ENCODE results near the gene MTHFD2L.

The MTHFD2L gene

DNA sequence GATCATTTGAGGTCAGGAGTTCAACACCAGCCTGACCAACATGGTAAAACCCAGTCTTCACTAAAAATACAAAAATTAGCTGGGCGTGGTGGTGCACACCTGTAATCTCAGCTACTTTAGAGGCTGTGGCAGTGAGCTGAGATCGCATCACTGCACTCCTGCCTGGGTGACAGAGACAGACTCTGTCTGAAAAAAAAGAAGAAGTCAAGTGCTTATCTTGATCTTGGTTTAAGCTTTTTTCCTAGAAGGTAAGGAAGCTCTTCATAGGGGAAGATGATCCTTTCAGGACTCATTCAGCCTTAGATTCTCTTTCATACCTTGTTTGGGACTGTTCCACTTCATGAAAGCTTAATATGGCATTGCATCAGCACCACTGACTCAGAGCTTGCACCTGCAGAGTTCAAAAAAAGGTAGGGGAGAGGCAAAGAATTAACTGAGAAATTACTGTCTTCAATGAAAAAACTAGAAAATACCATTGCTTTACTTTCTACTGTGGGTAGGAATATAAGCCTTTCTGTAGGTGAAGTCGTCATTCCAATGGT is 79.6 kb downstream of the MTHFD2L start:
- Histone ChIP-seq H3K4me1 (ENCODE audit: control insufficient read depth, insufficient read depth, low read length) (no peaks in the 10 kb centered on the region), H3K27ac (ENCODE audit: extremely low read depth, low read depth, low read length) (no peak overlapping the region), H3K9me3 (ENCODE audit: control insufficient read depth, insufficient read depth, low read depth, low read length) (no peaks in the 10 kb centered on the region), H3K4me3 (ENCODE audit: low read depth, low read length) (no peak overlapping the region), H3K36me3 (ENCODE audit: control insufficient read depth in 2 of 2, insufficient read depth in 1 of 2, low read length in 2 of 2) (no peaks in the 10 kb centered on the region)
- POLR2A ChIA-PET: no interaction called here
- CTCF ChIA-PET: no interaction called here
- TF ChIP-seq ZFP37 (tag by site-specific recombination; IDR thresholded peaks at IDR 0.05) (no peak), ZBTB8A (tag by site-specific recombination; IDR thresholded peaks at IDR 0.05) (no peak), ZNF175 (tag by site-specific recombination; IDR thresholded peaks at IDR 0.05) (no peak), ZNF10 (tag by site-specific recombination; IDR thresholded peaks at IDR 0.05) (no peak), MZF1 (tag by site-specific recombination; IDR thresholded peaks at IDR 0.05; ENCODE audit: borderline replicate concordance) (no peak), YY1 (tag by site-specific recombination; IDR thresholded peaks at IDR 0.05) (no peak)
- TF ChIP-seq, protein P1, sequence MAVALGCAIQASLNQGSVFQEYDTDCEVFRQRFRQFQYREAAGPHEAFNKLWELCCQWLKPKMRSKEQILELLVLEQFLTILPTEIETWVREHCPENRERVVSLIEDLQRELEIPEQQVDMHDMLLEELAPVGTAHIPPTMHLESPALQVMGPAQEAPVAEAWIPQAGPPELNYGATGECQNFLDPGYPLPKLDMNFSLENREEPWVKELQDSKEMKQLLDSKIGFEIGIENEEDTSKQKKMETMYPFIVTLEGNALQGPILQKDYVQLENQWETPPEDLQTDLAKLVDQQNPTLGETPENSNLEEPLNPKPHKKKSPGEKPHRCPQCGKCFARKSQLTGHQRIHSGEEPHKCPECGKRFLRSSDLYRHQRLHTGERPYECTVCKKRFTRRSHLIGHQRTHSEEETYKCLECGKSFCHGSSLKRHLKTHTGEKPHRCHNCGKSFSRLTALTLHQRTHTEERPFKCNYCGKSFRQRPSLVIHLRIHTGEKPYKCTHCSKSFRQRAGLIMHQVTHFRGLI (tag by site-specific recombination; IDR thresholded peaks at IDR 0.05): no peak
- TF ChIP-seq, protein P2, sequence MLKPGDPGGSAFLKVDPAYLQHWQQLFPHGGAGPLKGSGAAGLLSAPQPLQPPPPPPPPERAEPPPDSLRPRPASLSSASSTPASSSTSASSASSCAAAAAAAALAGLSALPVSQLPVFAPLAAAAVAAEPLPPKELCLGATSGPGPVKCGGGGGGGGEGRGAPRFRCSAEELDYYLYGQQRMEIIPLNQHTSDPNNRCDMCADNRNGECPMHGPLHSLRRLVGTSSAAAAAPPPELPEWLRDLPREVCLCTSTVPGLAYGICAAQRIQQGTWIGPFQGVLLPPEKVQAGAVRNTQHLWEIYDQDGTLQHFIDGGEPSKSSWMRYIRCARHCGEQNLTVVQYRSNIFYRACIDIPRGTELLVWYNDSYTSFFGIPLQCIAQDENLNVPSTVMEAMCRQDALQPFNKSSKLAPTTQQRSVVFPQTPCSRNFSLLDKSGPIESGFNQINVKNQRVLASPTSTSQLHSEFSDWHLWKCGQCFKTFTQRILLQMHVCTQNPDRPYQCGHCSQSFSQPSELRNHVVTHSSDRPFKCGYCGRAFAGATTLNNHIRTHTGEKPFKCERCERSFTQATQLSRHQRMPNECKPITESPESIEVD (tag by site-specific recombination; IDR thresholded peaks at IDR 0.05): no peak

DNA sequence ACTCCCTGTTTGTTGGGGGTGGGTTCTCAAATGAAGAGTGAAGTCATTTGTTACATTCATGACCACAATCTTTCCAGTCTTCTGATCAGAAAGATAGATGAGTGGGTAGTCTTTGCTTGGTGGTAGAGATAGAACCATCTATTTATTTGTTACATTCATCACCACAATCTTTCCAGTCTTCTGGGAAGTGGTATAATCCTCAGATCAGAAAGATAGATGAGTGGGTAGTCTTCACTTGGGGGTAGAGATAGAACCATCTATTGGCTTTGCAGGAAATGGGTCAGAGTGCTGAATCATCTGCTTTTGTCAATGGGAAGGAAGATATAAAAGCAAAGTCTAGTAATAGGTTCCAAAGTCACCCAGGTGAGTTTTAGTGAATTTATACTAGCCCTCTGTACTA is 86.1 kb downstream of the MTHFD2L start:
- ChIA-PET POLR2A (no interaction called here), CTCF (no interaction called here)
- Histone ChIP-seq H3K4me3 (ENCODE audit: low read depth, low read length) (no peak overlapping the region), H3K36me3 (ENCODE audit: control insufficient read depth in 2 of 2, insufficient read depth in 1 of 2, low read length in 2 of 2) (no peaks in the 10 kb centered on the region), H3K27ac (ENCODE audit: extremely low read depth, low read depth, low read length) (no peak overlapping the region), H3K9me3 (ENCODE audit: control insufficient read depth, insufficient read depth, low read depth, low read length) (no peaks in the 10 kb centered on the region), H3K4me1 (ENCODE audit: control insufficient read depth, insufficient read depth, low read length) (no peaks in the 10 kb centered on the region)
- no peak for TF ChIP-seq ZSCAN16 (tag by site-specific recombination; IDR thresholded peaks at IDR 0.05)
- TF ChIP-seq ZNF426 (tag by site-specific recombination; IDR thresholded peaks at IDR 0.05): no peak
- TF ChIP-seq ZNF140 (tag by site-specific recombination; IDR thresholded peaks at IDR 0.05): no peak
- TF ChIP-seq ZNF366 (tag by site-specific recombination; conservative IDR thresholded peaks at IDR 0.05): no peak
- TF ChIP-seq ZNF621 (tag by site-specific recombination; IDR thresholded peaks at IDR 0.05): no peak
- no peak for TF ChIP-seq REPIN1 (tag by site-specific recombination; IDR thresholded peaks at IDR 0.05; ENCODE audit: low read depth)
- TF ChIP-seq ZNF175 (tag by site-specific recombination; IDR thresholded peaks at IDR 0.05): no peak
- TF ChIP-seq SCRT1 (tag by site-specific recombination; IDR thresholded peaks at IDR 0.05; ENCODE audit: borderline replicate concordance): no peak
- TF ChIP-seq ZNF791 (tag by site-specific recombination; IDR thresholded peaks at IDR 0.05): no peak
- TF ChIP-seq TCF7L2 (IDR thresholded peaks at IDR 0.05; ENCODE audit: borderline replicate concordance, low read depth, low read length): no peak
- TF ChIP-seq ZNF214 (tag by site-specific recombination; IDR thresholded peaks at IDR 0.05; ENCODE audit: borderline replicate concordance): no peak
- no peak for TF ChIP-seq ZNF747 (tag by site-specific recombination; IDR thresholded peaks at IDR 0.05)
- TF ChIP-seq, protein P3, sequence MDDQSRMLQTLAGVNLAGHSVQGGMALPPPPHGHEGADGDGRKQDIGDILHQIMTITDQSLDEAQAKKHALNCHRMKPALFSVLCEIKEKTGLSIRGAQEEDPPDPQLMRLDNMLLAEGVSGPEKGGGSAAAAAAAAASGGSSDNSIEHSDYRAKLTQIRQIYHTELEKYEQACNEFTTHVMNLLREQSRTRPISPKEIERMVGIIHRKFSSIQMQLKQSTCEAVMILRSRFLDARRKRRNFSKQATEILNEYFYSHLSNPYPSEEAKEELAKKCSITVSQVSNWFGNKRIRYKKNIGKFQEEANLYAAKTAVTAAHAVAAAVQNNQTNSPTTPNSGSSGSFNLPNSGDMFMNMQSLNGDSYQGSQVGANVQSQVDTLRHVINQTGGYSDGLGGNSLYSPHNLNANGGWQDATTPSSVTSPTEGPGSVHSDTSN (CRISPR knock-in tag; IDR thresholded peaks at IDR 0.05): no peak
- TF ChIP-seq YY2 (tag by site-specific recombination; IDR thresholded peaks at IDR 0.05): no peak
- TF ChIP-seq, protein P4, sequence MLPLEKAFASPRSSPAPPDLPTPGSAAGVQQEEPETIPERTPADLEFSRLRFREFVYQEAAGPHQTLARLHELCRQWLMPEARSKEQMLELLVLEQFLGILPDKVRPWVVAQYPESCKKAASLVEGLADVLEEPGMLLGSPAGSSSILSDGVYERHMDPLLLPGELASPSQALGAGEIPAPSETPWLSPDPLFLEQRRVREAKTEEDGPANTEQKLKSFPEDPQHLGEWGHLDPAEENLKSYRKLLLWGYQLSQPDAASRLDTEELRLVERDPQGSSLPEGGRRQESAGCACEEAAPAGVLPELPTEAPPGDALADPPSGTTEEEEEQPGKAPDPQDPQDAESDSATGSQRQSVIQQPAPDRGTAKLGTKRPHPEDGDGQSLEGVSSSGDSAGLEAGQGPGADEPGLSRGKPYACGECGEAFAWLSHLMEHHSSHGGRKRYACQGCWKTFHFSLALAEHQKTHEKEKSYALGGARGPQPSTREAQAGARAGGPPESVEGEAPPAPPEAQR (tag by site-specific recombination; IDR thresholded peaks at IDR 0.05): no peak
- TF ChIP-seq ZNF701 (tag by site-specific recombination; IDR thresholded peaks at IDR 0.05): no peak
- TF ChIP-seq HOXC10 (CRISPR knock-in tag; IDR thresholded peaks at IDR 0.05): no peak
- no peak for TF ChIP-seq ZBTB21 (tag by site-specific recombination; IDR thresholded peaks at IDR 0.05)
